ENCODE measurements around the gene SPAG6. TPM values are rescaled to one million over a fixed set of nuclear protein-coding genes. Genes with fewer than 3 reads are reported as not detected.
"Not testable (repeated sequence)": the region's sequence is repeated elsewhere in the genome, so short reads cannot be mapped to it uniquely, and the experiment has no call there.

SPAG6 gene
- total and polyA plus RNA-seq, 12 donors: 0.01 TPM; not detected in 11

- Histone ChIP-seq H3K27ac (no peak overlapping the region), H3K9me3 (no peaks in the 10 kb centered on the region), H3K4me3 (no peak overlapping the region), H3K27me3 (no peaks in the 10 kb centered on the region), H3K36me3 (no peaks in the 10 kb centered on the region), H3K4me1 (no peaks in the 10 kb centered on the region)
- no peak for ATAC-seq
- intact Hi-C loops (cut with DNase I): loop anchor here in 1 of 10 donors (10.0 kb wide), 1 partner anchor 74 kb away; no protein-coding TSS in a partner anchor
- WGBS, 2 donors: 91 to 92% methylated on average over 2 of the region's 2 CpGs
- DNase-seq: no peak
- TF ChIP-seq CTCF (IDR thresholded peaks at IDR 0.05): no peak
Observed at GRCh38 chr10:22308390-22308789, 36.9 kb upstream of the SPAG6 start.

- intact Hi-C loops (cut with DNase I): loop anchor here in 1 of 10 donors (10.0 kb wide), 1 partner anchor 75 kb away; no protein-coding TSS in a partner anchor
- TF ChIP-seq CTCF (IDR thresholded peaks at IDR 0.05): no peak
- Histone ChIP-seq H3K36me3 (no peaks in the 10 kb centered on the region), H3K27me3 (no peaks in the 10 kb centered on the region), H3K27ac (no peak overlapping the region), H3K4me1 (no peaks in the 10 kb centered on the region), H3K9me3 (no peaks in the 10 kb centered on the region), H3K4me3 (no peak overlapping the region)
- WGBS, 2 donors: 98 to 99% methylated on average over 4 of the region's 4 CpGs
- DNase-seq: no peak
- no peak for ATAC-seq
Observed at GRCh38 chr10:22309180-22310000, 35.9 kb upstream of the SPAG6 start.

GRCh38 chr10:22310012-22310411 lies 35.3 kb upstream of the SPAG6 start:
- not testable (repeated sequence) for H3K4me1 ChIP-seq, DNase-seq, ATAC-seq, H3K4me3 ChIP-seq, H3K9me3 ChIP-seq, H3K36me3 ChIP-seq, H3K27me3 ChIP-seq, H3K27ac ChIP-seq
- intact Hi-C loops (cut with DNase I): loop anchor here in 4 of 10 donors (5.0 to 10.0 kb wide), 3 partner anchors 55 to 305 kb away; partner anchors contain the start of gene DNAJC1 (in 1 of the 4)
- WGBS, 2 donors: 97 to 98% methylated on average over 10 of the region's 10 CpGs

- no peak for ATAC-seq
- intact Hi-C loops (cut with DNase I): loop anchor here in 4 of 10 donors (5.0 to 10.0 kb wide), 3 partner anchors 56 to 306 kb away; partner anchors contain the start of gene DNAJC1 (in 1 of the 4)
- peaks cover 0 to 11% (median 8%) of the 10 kb centered on the region in 9 donors for H3K4me1 ChIP-seq
- no peak overlapping the region for H3K27ac ChIP-seq
- H3K9me3 ChIP-seq: no peaks in the 10 kb centered on the region
- no peak overlapping the region for H3K4me3 ChIP-seq
- H3K36me3 ChIP-seq: no peaks in the 10 kb centered on the region
- DNase-seq: no peak
- TF ChIP-seq CTCF (IDR thresholded peaks at IDR 0.05): no peak
- H3K27me3 ChIP-seq: no peaks in the 10 kb centered on the region
Observed at GRCh38 chr10:22310928-22311327, 34.4 kb upstream of the SPAG6 start.

- Histone ChIP-seq H3K27ac (peak overlapping the region in 2 of 10 donors; percentile 93 to 95), H3K27me3 (no peaks in the 10 kb centered on the region), H3K36me3 (no peaks in the 10 kb centered on the region), H3K4me1 (peaks cover 0 to 40% (median 31%) of the 10 kb centered on the region in 9 donors), H3K9me3 (no peaks in the 10 kb centered on the region), H3K4me3 (peak overlapping the region in 5 of 10 donors; percentile 83 to 96 (median 89))
- no peak for TF ChIP-seq CTCF (IDR thresholded peaks at IDR 0.05)
- 46 to 65% methylated on average over 2 of the region's 2 CpGs for WGBS, 2 donors
- no peak for ATAC-seq
- no peak for DNase-seq
- intact Hi-C loops (cut with DNase I): loop anchor here in 9 of 10 donors (5.0 to 10.0 kb wide), 6 partner anchors 60 to 313 kb away; partner anchors contain the start of gene DNAJC1 (in 5 of the 9)
Observed at GRCh38 chr10:22314852-22315251, 30.4 kb upstream of the SPAG6 start.
